ENCODE measurements around the gene NBPF26.
"Not testable (repeated sequence)": the region's sequence is repeated elsewhere in the genome, so short reads cannot be mapped to it uniquely, and the experiment has no call there.

Gene NBPF26

GRCh38 chr1:120723715-120724402, at the start of gene NBPF26:
Gene NBPF26, plus strand, starts transcription at chr1:120723945.
- DNase-seq: peak in 7 of 14 donors; percentile 0 to 63 (median 15)

GRCh38 chr1:120680106-120680819, 43.5 kb upstream of the NBPF26 start:
- DNase-seq: not testable (repeated sequence)

GRCh38 chr1:120680938-120681337, 42.8 kb upstream of the NBPF26 start:
- DNase-seq: not testable (repeated sequence)

- peak in 1 of 14 donors; percentile 1 for DNase-seq
Observed at GRCh38 chr1:120684397-120684796, 39.3 kb upstream of the NBPF26 start.

GRCh38 chr1:120685622-120686021, 38.1 kb upstream of the NBPF26 start:
- not testable (repeated sequence) for DNase-seq

- DNase-seq: not testable (repeated sequence)
Observed at GRCh38 chr1:120687250-120687649, 36.5 kb upstream of the NBPF26 start.

- not testable (repeated sequence) for DNase-seq
Observed at GRCh38 chr1:120700807-120701562, 22.8 kb upstream of the NBPF26 start.

- not testable (repeated sequence) for DNase-seq
Observed at GRCh38 chr1:120723358-120723714, 409 bp upstream of the NBPF26 start.

GRCh38 chr1:120724507-120724906, 762 bp downstream of the NBPF26 start:
- not testable (repeated sequence) for DNase-seq

GRCh38 chr1:120728811-120729210, 5.1 kb downstream of the NBPF26 start:
- not testable (repeated sequence) for DNase-seq

- DNase-seq: not testable (repeated sequence)
Observed at GRCh38 chr1:120769090-120769489, 45.3 kb downstream of the NBPF26 start.

GRCh38 chr1:120805452-120805851, 81.7 kb downstream of the NBPF26 start:
- not testable (repeated sequence) for DNase-seq

GRCh38 chr1:120811822-120812221, 88.1 kb downstream of the NBPF26 start:
- DNase-seq: peak in 6 of 14 donors; percentile 1 to 39 (median 18)

- not testable (repeated sequence) for DNase-seq
Observed at GRCh38 chr1:120825051-120825450, 101.3 kb downstream of the NBPF26 start.

- not testable (repeated sequence) for DNase-seq
Observed at GRCh38 chr1:120826623-120827022, 102.9 kb downstream of the NBPF26 start.

- DNase-seq: peak in 10 of 14 donors; percentile 1 to 56 (median 23)
Observed at GRCh38 chr1:120844186-120844944, 120.6 kb downstream of the NBPF26 start.

- DNase-seq: not testable (repeated sequence)
Observed at GRCh38 chr1:120844945-120845330, 121.2 kb downstream of the NBPF26 start.

GRCh38 chr1:120849400-120850286, 125.9 kb downstream of the NBPF26 start:
- DNase-seq: peak in 1 of 14 donors; percentile 12

- peak in 1 of 14 donors; percentile 39 for DNase-seq
Observed at GRCh38 chr1:120850287-120850536, 126.5 kb downstream of the NBPF26 start.

GRCh38 chr1:120850537-120851421, 127.0 kb downstream of the NBPF26 start:
- DNase-seq: peak in 11 of 14 donors; percentile 1 to 80 (median 50)
